Endodermal cell (in vitro differentiated cells): ENCODE results near the gene PTPRH. TPM values are rescaled to one million over a fixed set of nuclear protein-coding genes. Genes with fewer than 3 reads are reported as not detected.

ENCODE experiments used
- DNase-seq: peaks from one replicate; pipeline ENCODE4 v3.0.0-alpha.2; 2017
- H3K27ac ChIP-seq: 2 replicates; pipeline ENCODE4 v1.5.1; 2013; ENCODE audit warnings: mild to moderate bottlenecking, low read depth, low read length, moderate library complexity
- H3K27me3 ChIP-seq: 2 replicates; pipeline ENCODE4 v1.6.1; 2013; ENCODE audit warnings: mild to moderate bottlenecking, low read length, moderate library complexity; ENCODE audit not compliant: insufficient read depth, control insufficient read depth, poor library complexity, severe bottlenecking
- H3K36me3 ChIP-seq: 2 replicates; pipeline ENCODE4 v1.7.0; 2013; ENCODE audit warnings: mild to moderate bottlenecking, low read length, moderate library complexity; ENCODE audit not compliant: control insufficient read depth, insufficient read depth
- H3K4me1 ChIP-seq: one replicate; pipeline ENCODE4 v1.7.0; 2013; ENCODE audit warnings: low read length; ENCODE audit not compliant: control insufficient read depth, insufficient read depth
- H3K4me3 ChIP-seq: 2 replicates; pipeline ENCODE4 v1.5.1; 2013; ENCODE audit warnings: mild to moderate bottlenecking, low read length, moderate library complexity
- H3K9ac ChIP-seq: 2 replicates; pipeline ENCODE4 v1.6.1; 2013; ENCODE audit warnings: mild to moderate bottlenecking, low read length, moderate library complexity; ENCODE audit not compliant: poor library complexity, severe bottlenecking; ENCODE audit errors: extremely low read depth
- H3K9me3 ChIP-seq: 2 replicates; pipeline ENCODE4 v1.6.1; 2013; ENCODE audit warnings: mild to moderate bottlenecking, low read length, moderate library complexity; ENCODE audit not compliant: control insufficient read depth
- H3K27ac Mint-ChIP-seq: 2 replicates; pipeline ENCODE4 v1.8.0; 2020; ENCODE audit warnings: mixed read lengths
- H3K27me3 Mint-ChIP-seq: 2 replicates; pipeline ENCODE4 v1.8.0; 2021; ENCODE audit warnings: mild to moderate bottlenecking, mixed read lengths; ENCODE audit not compliant: insufficient read depth
- H3K36me3 Mint-ChIP-seq: 2 replicates; pipeline ENCODE4 v1.8.0; 2020; ENCODE audit warnings: low read depth, mixed read lengths
- H3K4me1 Mint-ChIP-seq: 2 replicates; pipeline ENCODE4 v1.8.0; 2020; ENCODE audit warnings: mixed read lengths
- H3K4me3 Mint-ChIP-seq: 2 replicates; pipeline ENCODE4 v1.8.0; 2020; ENCODE audit warnings: mild to moderate bottlenecking, moderate library complexity, mixed read lengths
- H3K9me3 Mint-ChIP-seq: 2 replicates; pipeline ENCODE4 v1.8.0; 2020; ENCODE audit warnings: mild to moderate bottlenecking, mixed read lengths
- WGBS, 2 experiments: methylation state at CpG; one replicate each; pipeline versions ENCODE4 v1.1.5 to v1.1.7; 2013; ENCODE audit warnings: missing lambda C conversion rate in 2 of 2, mixed read lengths in 1 of 2; ENCODE audit not compliant: insufficient coverage in 1 of 2, insufficient read length in 1 of 2; 5-methylcytosine and 5-hydroxymethylcytosine counted together
- total RNA-seq, 2 donors: library from RNA; stranded (reverse); fragmentation: NEBNext Ultra II Directional in 1 of 2; extraction: Animal tissue kit (Norgen Biotek cat#: 25700) in 1 of 2; gene quantifications; 2 replicates in 1 of 2; 3 replicates in 1 of 2; pipeline ENCODE4 v1.2.1, GENCODE V29; 2021
- TF ChIP-seq, protein P1 (sequence below): fragments of 200-600 bp; sonication (generic); conservative IDR thresholded peaks from 2 replicates; pipeline ENCODE4 v1.5.0; 2021; ENCODE audit warnings: antibody characterized with exemption, mild to moderate bottlenecking

PTPRH gene
- total RNA-seq, 2 donors from 2014 or later, result not detected

DNA sequence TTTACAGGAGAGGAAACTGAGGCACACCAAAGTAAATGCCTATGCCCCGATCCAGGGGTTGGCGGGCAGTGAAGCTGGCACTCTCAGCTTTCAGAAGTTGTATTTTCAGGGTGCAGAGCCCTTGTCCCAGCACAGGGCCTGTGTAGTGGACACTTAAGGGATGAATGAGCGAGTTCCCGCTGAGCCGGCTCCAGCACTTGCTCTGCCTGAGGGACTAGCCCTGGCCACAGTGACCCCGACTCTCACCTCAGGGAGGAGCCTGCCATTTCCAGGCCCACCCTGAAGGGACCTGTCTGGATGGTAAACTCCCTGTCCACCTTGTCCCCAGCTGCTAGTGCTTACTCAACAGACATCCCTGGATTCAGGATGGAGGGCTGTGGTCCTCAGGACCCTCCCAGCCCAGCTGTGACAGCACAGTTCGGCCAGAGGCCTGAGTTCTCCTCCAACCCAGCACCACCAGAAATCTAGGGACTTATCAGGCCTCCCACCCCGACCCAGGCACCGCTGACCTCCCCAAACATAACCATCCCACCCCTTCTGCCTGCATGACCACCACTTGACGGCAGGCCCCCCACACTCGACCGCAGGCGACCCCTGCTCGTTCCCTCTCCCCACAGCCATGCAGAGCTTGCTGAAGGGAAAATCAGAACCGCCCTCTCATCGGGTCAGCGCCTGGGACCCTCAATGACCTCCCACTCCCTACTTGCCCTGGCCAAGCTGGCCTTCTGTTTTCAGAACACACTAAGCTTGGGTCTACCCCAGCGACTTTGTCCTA lies 41.1 kb upstream of the PTPRH start:
- Mint-ChIP-seq H3K4me1 (peaks cover 16% of the 10 kb centered on the region), H3K9me3 (no peaks in the 10 kb centered on the region), H3K27me3 (no peaks in the 10 kb centered on the region), H3K4me3 (no peak overlapping the region), H3K27ac (peak overlapping the region; percentile 44), H3K36me3 (peaks cover 7% of the 10 kb centered on the region)
- Histone ChIP-seq H3K4me1 (no peaks in the 10 kb centered on the region), H3K9ac (no peak overlapping the region), H3K9me3 (no peaks in the 10 kb centered on the region), H3K36me3 (peaks cover 9% of the 10 kb centered on the region), H3K4me3 (no peak overlapping the region), H3K27me3 (no peaks in the 10 kb centered on the region), H3K27ac (no peak overlapping the region)
- TF ChIP-seq, protein P1, sequence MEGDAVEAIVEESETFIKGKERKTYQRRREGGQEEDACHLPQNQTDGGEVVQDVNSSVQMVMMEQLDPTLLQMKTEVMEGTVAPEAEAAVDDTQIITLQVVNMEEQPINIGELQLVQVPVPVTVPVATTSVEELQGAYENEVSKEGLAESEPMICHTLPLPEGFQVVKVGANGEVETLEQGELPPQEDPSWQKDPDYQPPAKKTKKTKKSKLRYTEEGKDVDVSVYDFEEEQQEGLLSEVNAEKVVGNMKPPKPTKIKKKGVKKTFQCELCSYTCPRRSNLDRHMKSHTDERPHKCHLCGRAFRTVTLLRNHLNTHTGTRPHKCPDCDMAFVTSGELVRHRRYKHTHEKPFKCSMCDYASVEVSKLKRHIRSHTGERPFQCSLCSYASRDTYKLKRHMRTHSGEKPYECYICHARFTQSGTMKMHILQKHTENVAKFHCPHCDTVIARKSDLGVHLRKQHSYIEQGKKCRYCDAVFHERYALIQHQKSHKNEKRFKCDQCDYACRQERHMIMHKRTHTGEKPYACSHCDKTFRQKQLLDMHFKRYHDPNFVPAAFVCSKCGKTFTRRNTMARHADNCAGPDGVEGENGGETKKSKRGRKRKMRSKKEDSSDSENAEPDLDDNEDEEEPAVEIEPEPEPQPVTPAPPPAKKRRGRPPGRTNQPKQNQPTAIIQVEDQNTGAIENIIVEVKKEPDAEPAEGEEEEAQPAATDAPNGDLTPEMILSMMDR, result no peak
- no peak for DNase-seq
- 92 to 94% methylated on average over 9 to 18 of the region's 18 CpGs for WGBS, 2 experiments

GRCh38 chr19:55249841-55250240 lies 40.5 kb upstream of the PTPRH start:
- Mint-ChIP-seq H3K9me3 (no peaks in the 10 kb centered on the region), H3K27me3 (no peaks in the 10 kb centered on the region), H3K4me1 (peaks cover 16% of the 10 kb centered on the region), H3K4me3 (no peak overlapping the region), H3K36me3 (peaks cover 7% of the 10 kb centered on the region), H3K27ac (no peak overlapping the region)
- Histone ChIP-seq H3K36me3 (peaks cover 15% of the 10 kb centered on the region), H3K27me3 (no peaks in the 10 kb centered on the region), H3K4me1 (no peaks in the 10 kb centered on the region), H3K27ac (no peak overlapping the region), H3K9ac (no peak overlapping the region), H3K9me3 (no peaks in the 10 kb centered on the region), H3K4me3 (no peak overlapping the region)
- WGBS, 2 experiments, result 96% methylated on average over 4 to 11 of the region's 11 CpGs
- DNase-seq, result no peak
- TF ChIP-seq, protein P1, result no peak

DNA sequence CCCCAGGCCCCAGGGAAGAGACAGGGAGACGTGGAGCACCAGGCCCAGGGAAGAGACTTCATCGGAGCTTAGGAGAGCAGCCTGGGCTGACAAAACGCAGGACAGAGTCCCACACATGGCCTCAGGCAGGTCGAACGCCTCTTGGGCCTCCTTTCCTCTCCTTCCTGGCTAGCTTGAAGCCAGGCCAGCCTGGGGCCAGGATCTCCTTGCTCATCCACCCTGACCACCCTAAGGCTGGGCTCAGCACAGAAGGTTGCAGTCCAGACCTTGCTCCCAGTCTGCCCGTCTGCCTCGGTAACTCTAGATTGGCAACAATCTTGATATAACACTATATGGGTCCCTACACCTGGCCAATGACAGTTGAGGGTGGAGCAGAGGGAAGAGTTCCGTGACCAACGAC lies 39.4 kb upstream of the PTPRH start:
- Mint-ChIP-seq H3K27me3 (no peaks in the 10 kb centered on the region), H3K4me1 (peaks cover 8% of the 10 kb centered on the region), H3K36me3 (peaks cover 16% of the 10 kb centered on the region), H3K27ac (peak overlapping the region; percentile 29), H3K9me3 (no peaks in the 10 kb centered on the region), H3K4me3 (no peak overlapping the region)
- Histone ChIP-seq H3K9me3 (no peaks in the 10 kb centered on the region), H3K36me3 (peaks cover 26% of the 10 kb centered on the region), H3K4me3 (no peak overlapping the region), H3K4me1 (no peaks in the 10 kb centered on the region), H3K27ac (no peak overlapping the region), H3K9ac (no peak overlapping the region), H3K27me3 (no peaks in the 10 kb centered on the region)
- no peak for DNase-seq
- TF ChIP-seq, protein P1, result no peak
- WGBS, 2 experiments, result 92 to 94% methylated on average over 8 to 9 of the region's 9 CpGs
